Measurements from ENCODE around the gene IPO11.

Gene IPO11

GRCh38 chr5:62572918-62573514 is 160.5 kb downstream of the IPO11 start:
- no peak for DNase-seq (ENCODE audit: low read depth)

- no peak for DNase-seq (ENCODE audit: low read depth)
Observed at GRCh38 chr5:62574599-62574998, 162.0 kb downstream of the IPO11 start.

GRCh38 chr5:62575066-62575465 is 162.5 kb downstream of the IPO11 start:
- no peak for DNase-seq (ENCODE audit: low read depth)

- DNase-seq (ENCODE audit: low read depth) = no peak
Observed at GRCh38 chr5:62575489-62575888, 162.9 kb downstream of the IPO11 start.

- DNase-seq (ENCODE audit: low read depth) = no peak
Observed at GRCh38 chr5:62576570-62577170, 164.1 kb downstream of the IPO11 start.

GRCh38 chr5:62577488-62577887 is 164.9 kb downstream of the IPO11 start:
- DNase-seq (ENCODE audit: low read depth) = no peak

- DNase-seq (ENCODE audit: low read depth) = no peak
Observed at GRCh38 chr5:62578540-62578939, 166.0 kb downstream of the IPO11 start, which contains the start of gene LRRC70. LRRC70 (plus strand) TSS chr5:62578819; CDS start chr5:62579439, 620 bp downstream.

- no peak for DNase-seq (ENCODE audit: low read depth)
Observed at GRCh38 chr5:62579761-62580160, 167.2 kb downstream of the IPO11 start.

- DNase-seq (ENCODE audit: low read depth) = no peak
Observed at GRCh38 chr5:62581836-62582597, 169.5 kb downstream of the IPO11 start.

GRCh38 chr5:62584391-62584790 is 171.8 kb downstream of the IPO11 start:
- no peak for DNase-seq (ENCODE audit: low read depth)

GRCh38 chr5:62585306-62585705 is 172.7 kb downstream of the IPO11 start:
- no peak for DNase-seq (ENCODE audit: low read depth)

GRCh38 chr5:62585751-62586150 is 173.2 kb downstream of the IPO11 start:
- DNase-seq (ENCODE audit: low read depth) = no peak

- no peak for DNase-seq (ENCODE audit: low read depth)
Observed at GRCh38 chr5:62587737-62588136, 175.2 kb downstream of the IPO11 start.

- DNase-seq (ENCODE audit: low read depth) = no peak
Observed at GRCh38 chr5:62588668-62589067, 176.1 kb downstream of the IPO11 start.

GRCh38 chr5:62589504-62589903 is 176.9 kb downstream of the IPO11 start:
- DNase-seq (ENCODE audit: low read depth) = no peak

- no peak for DNase-seq (ENCODE audit: low read depth)
Observed at GRCh38 chr5:62590387-62590786, 177.8 kb downstream of the IPO11 start.

GRCh38 chr5:62592558-62592957 is 180.0 kb downstream of the IPO11 start:
- no peak for DNase-seq (ENCODE audit: low read depth)

- DNase-seq (ENCODE audit: low read depth) = no peak
Observed at GRCh38 chr5:62593331-62593730, 180.8 kb downstream of the IPO11 start.

- DNase-seq (ENCODE audit: low read depth) = no peak
Observed at GRCh38 chr5:62594364-62594984, 181.9 kb downstream of the IPO11 start.

GRCh38 chr5:62596096-62596495 is 183.5 kb downstream of the IPO11 start:
- DNase-seq (ENCODE audit: low read depth) = no peak

- no peak for DNase-seq (ENCODE audit: low read depth)
Observed at GRCh38 chr5:62596691-62597090, 184.1 kb downstream of the IPO11 start.

- DNase-seq (ENCODE audit: low read depth) = no peak
Observed at GRCh38 chr5:62597314-62597713, 184.8 kb downstream of the IPO11 start.

All from activated T-cell treated with anti-CD3 and anti-CD28 coated beads for 48 hours (primary cell).